AG04449 (cell line): ENCODE data around the gene PRKAR1B.

Source experiments
- CTCF ChIA-PET: fragments of 350-600 bp; formaldehyde crosslinking; extraction: SDS; loops from one replicate; lab custom pipeline; 2021; ENCODE audit warnings: antibody characterized with exemption; lab: Yijun Ruan, JAX
- POLR2A ChIA-PET: fragments of 400-600, 350-600 bp; formaldehyde crosslinking; extraction: SDS; loops from one replicate; lab custom pipeline; 2020; ENCODE audit warnings: antibody characterized with exemption, inconsistent platforms; lab: Yijun Ruan, JAX
- DNase-seq: peaks from one replicate; pipeline ENCODE4 v3.0.0-alpha.2; 2010; ENCODE audit warnings: low read depth, low spot score
- H3K4me3 ChIP-seq: 2 replicates; pipeline ENCODE4 v1.5.1; 2011; ENCODE audit warnings: low read depth, mild to moderate bottlenecking, control low read depth, low read length
- CTCF ChIP-seq: IDR thresholded peaks from one replicate; pipeline ENCODE4 v1.5.1; 2011; ENCODE audit warnings: mild to moderate bottlenecking, moderate library complexity, low read length, control low read depth, inconsistent platforms; ENCODE audit not compliant: insufficient read depth; ENCODE audit errors: missing control alignments

PRKAR1B gene

GRCh38 chr7:528451-528850 is 198.6 kb downstream of the PRKAR1B start:
- POLR2A ChIA-PET = no interaction called here

GRCh38 chr7:527723-528122 is 199.4 kb downstream of the PRKAR1B start:
- CTCF ChIA-PET = no interaction called here
- POLR2A ChIA-PET = no interaction called here

More at GRCh38 chr7:528451-528850, 198.6 kb downstream of the PRKAR1B start:
- TF ChIP-seq CTCF = no peak
- CTCF ChIA-PET = no interaction called here
- no peak for DNase-seq
- H3K4me3 ChIP-seq = no peak overlapping the region

GRCh38 chr7:526460-527034 is 200.5 kb downstream of the PRKAR1B start:
- DNase-seq = no peak
- TF ChIP-seq CTCF = no peak
- no peak overlapping the region for H3K4me3 ChIP-seq
- POLR2A ChIA-PET = no interaction called here
- CTCF ChIA-PET = interaction anchor here (1.8 kb wide), 1 partner anchor 9 kb away, joined by 6 read pairs; no protein-coding TSS in a partner anchor

More at GRCh38 chr7:527723-528122, 199.4 kb downstream of the PRKAR1B start:
- no peak overlapping the region for H3K4me3 ChIP-seq
- no peak for DNase-seq
- no peak for TF ChIP-seq CTCF

- no peak for DNase-seq
- POLR2A ChIA-PET = no interaction called here
- H3K4me3 ChIP-seq = no peak overlapping the region
- CTCF ChIA-PET = interaction anchor here (1.8 to 3.2 kb wide), 2 partner anchors 10 to 204 kb away, joined by 6 to 9 read pairs; no protein-coding TSS in a partner anchor
- no peak for TF ChIP-seq CTCF
These were observed 201.3 kb downstream of the PRKAR1B start for GRCh38 chr7:525740-526139.

GRCh38 chr7:524800-525199 is 202.3 kb downstream of the PRKAR1B start:
- ChIA-PET CTCF (interaction anchor here (1.5 to 3.2 kb wide), 2 partner anchors 191 to 203 kb away, joined by 4 to 9 read pairs; no protein-coding TSS in a partner anchor), POLR2A (no interaction called here)
- no peak for DNase-seq
- H3K4me3 ChIP-seq = no peak overlapping the region
- no peak for TF ChIP-seq CTCF
